Vagina (tissue), 2 donors: ENCODE measurements around the gene SLC17A2.

Experiments
- POLR2AphosphoS5 ChIP-seq, 2 donors: sonication (generic); formaldehyde crosslinking; IDR thresholded peaks; one replicate each; pipeline ENCODE4 v1.9.0; 2017; ENCODE audit warnings: antibody characterized with exemption in 2 of 2, mild to moderate bottlenecking in 2 of 2, low read depth in 1 of 2; ENCODE audit not compliant: insufficient read depth in 1 of 2
- TF ChIP-seq, protein P1 (sequence below), 3 experiments: fragments of 450-650 bp in 2 of 3; fragments of 200-600 bp in 1 of 3; sonication (generic) in 1 of 3; IDR thresholded peaks; one replicate each; pipeline ENCODE4 v1.5.1; 2017 to 2019; ENCODE audit warnings: antibody characterized with exemption in 3 of 3, mild to moderate bottlenecking in 2 of 3, moderate library complexity in 2 of 3

GRCh38 chr6:25916330-25916729, 14.2 kb downstream of the SLC17A2 start:
- no peak for TF ChIP-seq POLR2AphosphoS5 (IDR thresholded peaks at IDR 0.05; ENCODE audit: insufficient read depth in 1 of 2, low read depth in 1 of 2)
- TF ChIP-seq, protein P1, sequence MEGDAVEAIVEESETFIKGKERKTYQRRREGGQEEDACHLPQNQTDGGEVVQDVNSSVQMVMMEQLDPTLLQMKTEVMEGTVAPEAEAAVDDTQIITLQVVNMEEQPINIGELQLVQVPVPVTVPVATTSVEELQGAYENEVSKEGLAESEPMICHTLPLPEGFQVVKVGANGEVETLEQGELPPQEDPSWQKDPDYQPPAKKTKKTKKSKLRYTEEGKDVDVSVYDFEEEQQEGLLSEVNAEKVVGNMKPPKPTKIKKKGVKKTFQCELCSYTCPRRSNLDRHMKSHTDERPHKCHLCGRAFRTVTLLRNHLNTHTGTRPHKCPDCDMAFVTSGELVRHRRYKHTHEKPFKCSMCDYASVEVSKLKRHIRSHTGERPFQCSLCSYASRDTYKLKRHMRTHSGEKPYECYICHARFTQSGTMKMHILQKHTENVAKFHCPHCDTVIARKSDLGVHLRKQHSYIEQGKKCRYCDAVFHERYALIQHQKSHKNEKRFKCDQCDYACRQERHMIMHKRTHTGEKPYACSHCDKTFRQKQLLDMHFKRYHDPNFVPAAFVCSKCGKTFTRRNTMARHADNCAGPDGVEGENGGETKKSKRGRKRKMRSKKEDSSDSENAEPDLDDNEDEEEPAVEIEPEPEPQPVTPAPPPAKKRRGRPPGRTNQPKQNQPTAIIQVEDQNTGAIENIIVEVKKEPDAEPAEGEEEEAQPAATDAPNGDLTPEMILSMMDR (IDR thresholded peaks at IDR 0.05), result no peak
